ENCODE measurements around the gene TAF1A. TPM values are rescaled to one million over a fixed set of nuclear protein-coding genes. Genes with fewer than 3 reads are reported as not detected.

The TAF1A gene
- total RNA-seq, 2 donors from 2014 or later = 16.2 to 24.9 TPM

GRCh38 chr1:222583079-222583478 lies 6.7 kb downstream of the TAF1A start:
- Histone ChIP-seq H3K27ac (ENCODE audit: low read depth, low read length) (no peak overlapping the region), H3K27me3 (ENCODE audit: control insufficient read depth, insufficient read depth, low read length, poor library complexity, severe bottlenecking) (peaks cover 8% of the 10 kb centered on the region), H3K9me3 (ENCODE audit: control insufficient read depth, low read length) (no peaks in the 10 kb centered on the region), H3K9ac (ENCODE audit: extremely low read depth, low read length, poor library complexity, severe bottlenecking) (no peak overlapping the region), H3K4me3 (ENCODE audit: low read length) (no peak overlapping the region), H3K36me3 (ENCODE audit: control insufficient read depth, insufficient read depth, low read length) (peaks cover 52% of the 10 kb centered on the region), H3K4me1 (ENCODE audit: control insufficient read depth, insufficient read depth, low read length) (peaks cover 4% of the 10 kb centered on the region)
- H3K36me3 Mint-ChIP-seq (ENCODE audit: low read depth) = peaks cover 57% of the 10 kb centered on the region
- peaks cover 18% of the 10 kb centered on the region for H3K4me1 Mint-ChIP-seq
- H3K4me3 Mint-ChIP-seq = no peak overlapping the region
- WGBS, 2 experiments (ENCODE audit: insufficient coverage in 1 of 2, insufficient read length in 1 of 2) = 87 to 93% methylated on average over 3 to 5 of the region's 5 CpGs
- no peak overlapping the region for H3K27ac Mint-ChIP-seq
- DNase-seq = no peak
- no peaks in the 10 kb centered on the region for H3K27me3 Mint-ChIP-seq (ENCODE audit: insufficient read depth)
- TF ChIP-seq CTCF (conservative IDR thresholded peaks at IDR 0.05) = no peak
- peaks cover 2% of the 10 kb centered on the region for H3K9me3 Mint-ChIP-seq

DNA sequence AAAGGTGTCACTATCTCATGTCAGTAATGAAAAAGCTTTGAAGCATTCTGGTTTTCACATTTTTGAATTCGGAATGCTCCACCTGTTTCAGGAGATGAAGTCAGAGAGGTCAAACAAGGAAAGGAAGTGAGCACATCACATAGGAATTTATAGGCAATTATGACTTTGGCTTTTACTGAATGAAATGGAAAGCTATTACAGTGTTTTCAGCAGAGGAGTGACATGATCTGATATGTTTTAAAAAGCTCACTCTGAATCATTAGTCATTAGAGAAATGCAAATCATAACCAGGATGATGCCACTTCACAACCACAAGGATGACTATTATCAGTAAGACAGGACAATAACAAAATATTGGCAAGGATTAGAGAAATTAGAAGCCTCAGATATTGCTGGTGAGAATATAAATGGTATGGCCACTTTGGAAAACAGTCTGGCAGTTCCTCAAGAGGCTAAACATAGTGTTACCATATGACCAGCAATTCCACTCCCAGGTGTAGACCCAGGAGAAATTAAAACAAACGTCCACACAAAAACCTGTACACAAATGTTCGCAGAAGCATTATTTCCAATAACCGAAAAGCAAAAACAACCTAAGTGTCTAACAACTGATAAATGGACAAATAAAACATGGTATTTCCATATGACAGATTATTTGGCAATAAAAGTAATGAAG lies 7.5 kb downstream of the TAF1A start:
- Mint-ChIP-seq H3K4me1 (peaks cover 18% of the 10 kb centered on the region), H3K4me3 (no peak overlapping the region), H3K27me3 (ENCODE audit: insufficient read depth) (no peaks in the 10 kb centered on the region), H3K27ac (no peak overlapping the region), H3K9me3 (peaks cover 2% of the 10 kb centered on the region), H3K36me3 (ENCODE audit: low read depth) (peaks cover 56% of the 10 kb centered on the region)
- no peak for TF ChIP-seq CTCF (conservative IDR thresholded peaks at IDR 0.05)
- no peaks in the 10 kb centered on the region for H3K9me3 ChIP-seq (ENCODE audit: control insufficient read depth, low read length)
- H3K4me3 ChIP-seq (ENCODE audit: low read length) = no peak overlapping the region
- H3K9ac ChIP-seq (ENCODE audit: extremely low read depth, low read length, poor library complexity, severe bottlenecking) = no peak overlapping the region
- no peak for DNase-seq
- H3K27me3 ChIP-seq (ENCODE audit: control insufficient read depth, insufficient read depth, low read length, poor library complexity, severe bottlenecking) = peaks cover 17% of the 10 kb centered on the region
- no peak overlapping the region for H3K27ac ChIP-seq (ENCODE audit: low read depth, low read length)
- H3K4me1 ChIP-seq (ENCODE audit: control insufficient read depth, insufficient read depth, low read length) = peaks cover 4% of the 10 kb centered on the region
- peaks cover 49% of the 10 kb centered on the region for H3K36me3 ChIP-seq (ENCODE audit: control insufficient read depth, insufficient read depth, low read length)
- WGBS, 2 experiments (ENCODE audit: insufficient coverage in 1 of 2, insufficient read length in 1 of 2) = 89 to 92% methylated on average over 2 to 4 of the region's 4 CpGs

- Histone ChIP-seq H3K9ac (ENCODE audit: extremely low read depth, low read length, poor library complexity, severe bottlenecking) (no peak overlapping the region), H3K9me3 (ENCODE audit: control insufficient read depth, low read length) (no peaks in the 10 kb centered on the region), H3K36me3 (ENCODE audit: control insufficient read depth, insufficient read depth, low read length) (peaks cover 56% of the 10 kb centered on the region), H3K27me3 (ENCODE audit: control insufficient read depth, insufficient read depth, low read length, poor library complexity, severe bottlenecking) (peaks cover 32% of the 10 kb centered on the region), H3K4me3 (ENCODE audit: low read length) (no peak overlapping the region), H3K27ac (ENCODE audit: low read depth, low read length) (no peak overlapping the region), H3K4me1 (ENCODE audit: control insufficient read depth, insufficient read depth, low read length) (no peaks in the 10 kb centered on the region)
- Mint-ChIP-seq H3K27ac (no peak overlapping the region), H3K4me3 (no peak overlapping the region), H3K4me1 (peaks cover 8% of the 10 kb centered on the region), H3K36me3 (ENCODE audit: low read depth) (peaks cover 66% of the 10 kb centered on the region), H3K27me3 (ENCODE audit: insufficient read depth) (no peaks in the 10 kb centered on the region), H3K9me3 (peaks cover 2% of the 10 kb centered on the region)
- no peak for DNase-seq
- WGBS, 2 experiments (ENCODE audit: insufficient coverage in 1 of 2, insufficient read length in 1 of 2) = 94 to 100% methylated on average over 3 of the region's 3 CpGs
- TF ChIP-seq CTCF (conservative IDR thresholded peaks at IDR 0.05) = no peak
Measured at GRCh38 chr1:222579316-222579715, 10.4 kb downstream of the TAF1A start.
